Esophagus squamous epithelium (tissue), 4 donors: ENCODE results near the gene ALDH4A1.

ENCODE experiments used
- CTCF ChIP-seq, 6 experiments: fragments of 450-650 bp in 4 of 6; fragments of 200-600 bp in 2 of 6; sonication (generic) in 2 of 6; IDR thresholded peaks; one replicate each; pipeline ENCODE4 v1.5.1; 2016 to 2019; ENCODE audit warnings: antibody characterized with exemption in 6 of 6, mild to moderate bottlenecking in 4 of 6, moderate library complexity in 4 of 6
- POLR2A ChIP-seq, 4 donors: fragments of 450-650 bp; IDR thresholded peaks; one replicate each; pipeline ENCODE4 v1.6.1; 2017; ENCODE audit warnings: antibody characterized with exemption in 4 of 4, mild to moderate bottlenecking in 4 of 4, moderate library complexity in 3 of 4

DNA sequence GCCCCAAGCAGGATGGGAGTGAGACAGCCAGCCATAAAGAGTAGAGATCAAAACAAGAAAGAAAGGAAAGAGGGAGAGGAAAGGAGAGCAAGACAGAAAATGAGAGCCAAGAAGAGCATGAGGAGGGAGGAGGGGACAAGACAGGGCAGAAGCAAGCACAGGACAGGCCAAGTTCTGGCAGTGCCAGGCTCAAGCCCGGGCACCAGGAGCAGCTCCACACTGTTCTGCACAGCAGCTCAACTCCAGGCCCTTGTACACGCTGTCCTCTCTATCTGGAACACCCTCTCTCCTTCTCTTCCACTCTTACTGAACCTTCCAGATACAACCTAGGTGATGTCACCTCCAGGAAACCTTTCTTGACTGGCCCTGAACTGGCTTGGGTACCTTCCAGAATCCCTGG is 42.5 kb upstream of the ALDH4A1 start:
- TF ChIP-seq CTCF (IDR thresholded peaks at IDR 0.05) (no peak), POLR2A (IDR thresholded peaks at IDR 0.05) (no peak)
